PFSK-1 (cell line): ENCODE results near the gene RORB.

Experiments used
- FOXP2 ChIP-seq: optimal IDR thresholded peaks from 2 replicates; pipeline ENCODE3; 2011; ENCODE audit warnings: borderline replicate concordance, control low read depth, inconsistent platforms; ENCODE audit not compliant: insufficient read depth; ENCODE audit errors: extremely low read length, extremely low read depth
- POLR2AphosphoS5 ChIP-seq: IDR thresholded peaks from 2 replicates; pipeline ENCODE4 v1.6.1; 2012; ENCODE audit warnings: low read depth, mild to moderate bottlenecking, control low read depth, low read length, moderate library complexity
- REST ChIP-seq, 2 experiments: IDR thresholded peaks; 2 replicates each; pipeline versions ENCODE4 v1.6.1 to v1.8.0; 2011 to 2012; ENCODE audit warnings: low read depth in 2 of 2, low read length in 2 of 2, control low read depth in 1 of 2, inconsistent platforms in 1 of 2, mild to moderate bottlenecking in 1 of 2, moderate library complexity in 1 of 2; ENCODE audit not compliant: insufficient read depth in 1 of 2
- SIN3A ChIP-seq: IDR thresholded peaks from 2 replicates; pipeline ENCODE4 v1.6.1; 2012; ENCODE audit warnings: mild to moderate bottlenecking, low read length, moderate library complexity, borderline replicate concordance; ENCODE audit not compliant: insufficient read depth
- TAF1 ChIP-seq: IDR thresholded peaks from 2 replicates; pipeline ENCODE4 v1.6.1; 2012; ENCODE audit warnings: low read length, control low read depth, borderline replicate concordance; ENCODE audit not compliant: insufficient read depth

RORB gene

GRCh38 chr9:74512416-74512815 is 15.3 kb downstream of the RORB start:
- no peak for TF ChIP-seq TAF1

GRCh38 chr9:74513221-74513620 is 16.1 kb downstream of the RORB start:
- TF ChIP-seq POLR2AphosphoS5 (no peak), REST (IDR thresholded peaks at IDR 0.05; ENCODE audit: insufficient read depth in 1 of 2, low read depth in 2 of 2, low read length in 2 of 2) (no peak), TAF1 (no peak), SIN3A (no peak), FOXP2 (no peak)

- no peak for TF ChIP-seq SIN3A
- no peak for TF ChIP-seq TAF1
- no peak for TF ChIP-seq FOXP2
- TF ChIP-seq POLR2AphosphoS5 = no peak
- TF ChIP-seq REST (IDR thresholded peaks at IDR 0.05; ENCODE audit: insufficient read depth in 1 of 2, low read depth in 2 of 2, low read length in 2 of 2) = no peak
Observed at GRCh38 chr9:74517188-74517587, 20.1 kb downstream of the RORB start.

DNA sequence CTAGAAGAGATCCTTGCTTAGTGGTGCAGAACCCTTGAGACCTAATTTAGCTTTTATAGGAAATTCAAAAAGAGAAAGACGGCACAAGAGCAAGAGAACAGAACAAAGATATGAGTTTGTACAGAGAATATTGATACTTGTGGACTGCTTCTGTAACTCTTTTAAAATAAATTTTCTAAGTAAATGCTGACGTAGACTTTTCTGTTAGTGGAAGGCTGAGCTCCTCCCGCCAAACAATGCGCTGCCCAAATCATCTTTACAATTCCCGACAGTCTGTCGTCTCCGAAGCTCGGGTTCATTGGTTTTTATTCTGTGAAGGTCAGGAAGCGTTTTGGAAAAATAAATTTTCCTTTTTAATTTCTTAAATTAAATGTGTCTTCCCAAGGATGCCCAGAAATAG is 22.3 kb downstream of the RORB start:
- no peak for TF ChIP-seq REST (IDR thresholded peaks at IDR 0.05; ENCODE audit: insufficient read depth in 1 of 2, low read depth in 2 of 2, low read length in 2 of 2)
- no peak for TF ChIP-seq SIN3A
- TF ChIP-seq POLR2AphosphoS5 = no peak
- TF ChIP-seq FOXP2 = no peak
- TF ChIP-seq TAF1 = no peak

DNA sequence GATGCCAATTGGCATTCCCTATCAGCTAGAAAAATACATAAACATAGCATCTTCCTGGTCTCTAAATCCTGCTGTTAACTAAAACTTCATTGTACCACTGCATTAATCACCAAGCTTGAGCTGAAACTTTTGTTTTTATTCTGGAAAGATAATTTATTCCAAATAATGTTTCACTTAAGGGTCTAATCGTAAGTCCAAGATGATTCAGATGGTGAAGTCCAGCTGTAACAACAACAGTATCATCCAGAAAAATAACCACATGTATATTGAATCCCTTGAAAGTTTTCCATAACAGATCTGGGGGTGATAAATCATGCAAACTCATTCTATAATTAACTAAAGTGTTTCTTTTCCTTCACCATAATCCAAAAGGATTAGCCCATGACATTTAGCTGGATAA is 23.9 kb downstream of the RORB start:
- TF ChIP-seq FOXP2 = no peak
- TF ChIP-seq POLR2AphosphoS5 = no peak
- TF ChIP-seq TAF1 = no peak
- TF ChIP-seq SIN3A = no peak
- no peak for TF ChIP-seq REST (IDR thresholded peaks at IDR 0.05; ENCODE audit: insufficient read depth in 1 of 2, low read depth in 2 of 2, low read length in 2 of 2)
